ENCODE measurements around the gene SPTBN1.

- TF ChIP-seq CTCF (conservative IDR thresholded peaks at IDR 0.05; ENCODE audit: low read length): no peak
- TF ChIP-seq EZH2phosphoT487 (IDR thresholded peaks at IDR 0.05; ENCODE audit: borderline replicate concordance): no peak
Measured at GRCh38 chr2:54673501-54673998, 217.4 kb downstream of the SPTBN1 start.
